ENCODE data around the gene AMPD3.

DNA sequence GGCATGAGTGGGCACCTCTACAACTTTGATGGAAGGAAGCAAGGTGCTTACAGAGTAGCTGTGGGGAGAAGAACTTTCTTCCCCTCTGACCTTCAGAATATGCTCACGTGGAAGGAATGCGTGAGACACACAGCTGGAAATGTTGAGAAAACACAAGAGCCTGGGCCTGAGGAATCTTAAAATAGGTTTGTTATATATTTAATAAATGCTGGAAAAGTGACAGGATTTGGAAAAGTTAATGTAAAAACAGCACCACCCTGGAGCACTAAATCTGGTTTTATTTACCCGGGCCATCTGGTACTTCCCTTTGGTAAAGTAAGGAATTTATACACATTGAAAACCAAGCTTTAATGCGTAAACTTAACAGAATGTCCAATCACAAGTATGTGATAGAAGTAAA is 14.0 kb upstream of the AMPD3 start:
- TF ChIP-seq, protein P1, sequence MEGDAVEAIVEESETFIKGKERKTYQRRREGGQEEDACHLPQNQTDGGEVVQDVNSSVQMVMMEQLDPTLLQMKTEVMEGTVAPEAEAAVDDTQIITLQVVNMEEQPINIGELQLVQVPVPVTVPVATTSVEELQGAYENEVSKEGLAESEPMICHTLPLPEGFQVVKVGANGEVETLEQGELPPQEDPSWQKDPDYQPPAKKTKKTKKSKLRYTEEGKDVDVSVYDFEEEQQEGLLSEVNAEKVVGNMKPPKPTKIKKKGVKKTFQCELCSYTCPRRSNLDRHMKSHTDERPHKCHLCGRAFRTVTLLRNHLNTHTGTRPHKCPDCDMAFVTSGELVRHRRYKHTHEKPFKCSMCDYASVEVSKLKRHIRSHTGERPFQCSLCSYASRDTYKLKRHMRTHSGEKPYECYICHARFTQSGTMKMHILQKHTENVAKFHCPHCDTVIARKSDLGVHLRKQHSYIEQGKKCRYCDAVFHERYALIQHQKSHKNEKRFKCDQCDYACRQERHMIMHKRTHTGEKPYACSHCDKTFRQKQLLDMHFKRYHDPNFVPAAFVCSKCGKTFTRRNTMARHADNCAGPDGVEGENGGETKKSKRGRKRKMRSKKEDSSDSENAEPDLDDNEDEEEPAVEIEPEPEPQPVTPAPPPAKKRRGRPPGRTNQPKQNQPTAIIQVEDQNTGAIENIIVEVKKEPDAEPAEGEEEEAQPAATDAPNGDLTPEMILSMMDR (IDR thresholded peaks at IDR 0.05) = no peak
- no peak for TF ChIP-seq POLR2A (IDR thresholded peaks at IDR 0.05)

Measured in ovary (tissue), 3 donors.